SKM-1 (cell line): ENCODE measurements around the gene LRRC41.
"Not testable (repeated sequence)": the region's sequence is repeated elsewhere in the genome, so short reads cannot be mapped to it uniquely, and the experiment has no call there.

Experiments
- DNase-seq: peaks from one replicate; lab custom pipeline; 2025; ENCODE audit not compliant: unreplicated experiment; lab: John Stamatoyannopoulos, UW

The LRRC41 gene

DNA sequence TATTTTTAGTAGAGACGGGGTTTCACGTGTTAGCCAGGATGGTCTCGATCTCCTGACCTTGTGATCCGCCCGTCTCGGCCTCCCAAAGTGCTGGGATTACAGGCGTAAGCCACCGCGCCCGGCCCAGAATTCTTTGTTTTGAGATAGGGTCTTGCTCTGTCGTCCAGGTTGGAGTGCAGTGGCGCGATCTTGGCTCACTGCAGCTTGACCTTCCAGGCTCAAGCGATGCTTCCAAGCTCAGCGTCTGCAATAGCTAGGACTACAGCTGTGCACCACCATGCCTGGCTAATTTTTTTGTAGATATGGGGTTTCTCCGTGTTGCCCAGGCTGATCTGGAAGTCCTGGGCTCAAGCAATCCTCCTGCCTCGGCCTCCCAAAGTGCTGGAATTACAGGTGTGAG is 57.3 kb downstream of the LRRC41 start:
- not testable (repeated sequence) for DNase-seq

DNA sequence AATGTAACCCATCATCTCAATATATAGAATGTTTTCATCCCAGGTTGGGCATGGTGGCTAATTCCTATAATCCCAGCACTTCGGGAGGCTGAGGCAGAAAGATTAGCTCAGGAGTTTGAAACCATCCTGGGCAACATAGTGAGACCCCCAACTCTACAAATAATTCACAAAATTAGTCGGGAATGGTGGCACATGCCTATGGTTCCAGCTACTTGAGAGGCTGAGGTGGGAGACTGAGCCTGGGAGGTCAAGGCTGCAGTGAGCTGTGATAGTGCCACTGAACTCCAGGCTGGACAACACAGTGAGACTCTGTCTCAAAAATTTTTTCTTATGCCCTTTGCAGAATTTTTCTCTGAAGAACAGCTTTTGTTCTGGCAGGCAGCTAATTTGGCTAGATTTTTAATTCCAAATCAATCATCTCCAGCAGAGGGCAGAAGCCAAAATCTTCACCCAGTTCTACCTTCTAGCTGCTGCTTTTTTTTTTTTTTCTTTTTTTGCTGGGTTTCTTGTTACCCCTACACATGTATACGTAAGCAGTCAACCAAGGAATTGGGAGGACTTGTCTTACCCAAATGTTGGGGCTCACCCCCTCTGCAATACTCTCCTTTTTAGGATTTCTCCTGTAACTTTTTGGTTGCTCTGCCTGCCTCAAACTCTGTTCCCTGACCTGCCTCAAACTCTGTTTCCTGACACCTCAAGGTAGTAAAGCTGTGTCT is 58.6 kb downstream of the LRRC41 start:
- no peak for DNase-seq

DNA sequence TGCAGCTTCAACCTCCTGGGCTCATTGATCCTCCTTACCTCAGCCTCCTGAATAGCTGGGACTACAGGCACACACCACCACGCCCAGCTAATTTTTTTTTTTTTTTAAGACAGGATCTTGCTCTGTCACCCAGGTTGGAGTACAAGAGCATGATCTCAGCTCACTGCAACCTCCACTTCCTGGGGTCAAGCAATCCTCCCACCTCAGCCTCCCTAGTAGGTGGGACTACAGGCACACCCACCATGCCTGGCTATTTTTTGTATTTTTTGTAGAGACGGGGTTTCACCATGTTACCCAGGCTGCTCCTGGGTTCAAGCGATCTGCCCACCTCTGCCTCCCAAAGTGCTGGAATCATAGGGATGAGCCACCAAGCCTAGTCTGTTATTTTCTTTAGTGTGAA is 59.6 kb downstream of the LRRC41 start:
- DNase-seq, result not testable (repeated sequence)

DNA sequence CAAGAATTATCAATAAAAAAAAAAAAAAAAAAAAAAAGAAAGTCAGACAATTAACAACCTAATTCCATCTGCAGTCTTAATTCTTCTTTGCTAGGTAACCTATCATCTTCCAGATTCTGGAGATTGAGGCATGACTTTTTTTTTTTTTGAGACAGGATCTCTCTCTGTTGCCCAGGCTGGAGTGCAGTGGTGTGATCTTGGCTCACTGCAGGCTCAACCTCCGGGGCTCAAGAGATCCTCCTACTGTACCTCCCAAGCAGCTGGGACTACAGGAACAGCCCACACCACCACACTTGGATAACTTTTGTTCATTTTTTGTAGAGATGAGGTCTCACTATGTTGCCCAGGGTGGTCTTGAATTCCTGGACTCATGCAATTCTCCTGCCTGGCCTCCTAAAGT is 60.5 kb downstream of the LRRC41 start:
- DNase-seq, result no peak

DNA sequence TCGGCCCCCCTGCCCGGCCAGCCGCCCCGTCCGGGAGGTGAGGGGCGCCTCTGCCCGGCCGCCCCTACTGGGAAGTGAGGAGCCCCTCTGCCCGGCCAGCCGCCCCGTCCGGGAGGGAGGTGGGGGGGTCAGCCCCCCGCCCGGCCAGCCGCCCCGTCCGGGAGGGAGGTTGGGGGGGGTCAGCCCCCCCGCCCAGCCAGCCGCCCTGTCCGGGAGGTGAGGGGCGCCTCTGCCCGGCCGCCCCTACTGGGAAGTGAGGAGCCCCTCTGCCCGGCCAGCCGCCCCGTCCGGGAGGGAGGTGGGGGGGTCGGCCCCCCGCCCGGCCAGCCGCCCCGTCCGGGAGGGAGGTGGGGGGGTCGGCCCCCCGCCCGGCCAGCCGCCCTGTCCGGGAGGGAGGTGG is 61.7 kb downstream of the LRRC41 start:
- DNase-seq, result not testable (repeated sequence)

DNA sequence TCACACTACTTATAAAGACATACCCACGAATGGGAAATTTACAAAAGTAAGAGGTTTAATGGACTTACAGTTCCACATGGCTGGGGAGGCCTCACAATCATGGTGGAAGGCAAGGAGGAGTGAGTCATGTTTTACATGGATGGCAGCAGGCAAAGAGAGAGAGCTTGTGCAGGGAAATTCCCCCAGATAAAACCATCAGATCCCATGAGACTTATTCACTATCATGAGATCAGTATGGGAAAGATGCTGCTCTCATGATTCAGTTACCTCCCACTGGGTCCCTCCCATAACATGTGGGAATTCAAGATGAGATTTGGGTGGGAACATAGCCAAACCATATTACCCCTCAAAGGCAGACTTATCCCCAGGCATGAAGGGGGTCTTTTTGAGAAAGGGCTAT is 64.6 kb downstream of the LRRC41 start:
- DNase-seq, result not testable (repeated sequence)

DNA sequence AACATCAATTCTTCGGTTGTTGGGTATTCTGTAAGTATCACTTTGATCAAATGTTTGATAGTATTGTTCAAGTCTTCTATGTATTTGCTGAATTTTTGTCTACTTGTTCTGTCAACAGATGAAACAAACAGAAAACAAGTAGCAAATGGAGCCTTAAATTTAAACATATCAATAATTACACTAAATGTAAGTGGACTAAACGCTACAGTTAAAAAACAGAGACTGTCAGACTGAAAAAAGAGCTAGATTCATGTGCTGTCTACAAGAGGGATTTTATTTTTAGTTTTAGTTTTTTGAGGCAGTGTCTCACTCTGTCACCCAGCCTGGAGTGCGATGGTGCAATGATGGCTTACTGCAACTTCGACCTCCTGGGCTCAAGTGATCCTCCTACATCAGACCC is 66.5 kb downstream of the LRRC41 start:
- DNase-seq, result no peak

DNA sequence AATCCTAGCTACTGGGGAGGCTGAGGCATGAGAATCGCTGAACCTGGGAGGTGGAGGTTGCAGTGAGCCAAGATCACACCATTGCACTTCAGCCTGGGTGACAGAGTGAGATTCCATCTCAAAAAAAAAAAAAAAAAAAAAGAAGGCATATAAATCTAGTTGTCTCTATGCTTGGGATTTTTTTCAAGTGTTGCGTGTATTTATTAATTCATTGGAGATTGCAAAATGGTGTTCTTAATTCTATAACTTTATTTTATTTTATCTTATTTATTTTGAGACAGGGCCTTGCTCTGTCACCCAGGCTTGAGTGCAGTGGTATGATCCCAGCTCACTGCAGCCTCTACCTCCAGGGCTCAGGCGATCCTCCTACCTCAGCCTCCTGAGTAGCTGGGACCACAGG is 72.2 kb downstream of the LRRC41 start:
- not testable (repeated sequence) for DNase-seq
